Muscle of back (tissue), 11 donors: Measurements from ENCODE around the gene ZYX. TPM values are rescaled to one million over a fixed set of nuclear protein-coding genes. Genes with fewer than 3 reads are reported as not detected.
"Not testable (repeated sequence)": the region's sequence is repeated elsewhere in the genome, so short reads cannot be mapped to it uniquely, and the experiment has no call there.

Experiments used
- DNase-seq, 3 donors: peaks; one replicate each; pipeline versions ENCODE4 v3.0.0 to v3.0.0-alpha.2; 2013
- polyA plus RNA-seq, 10 donors: library from polyadenylated mRNA; unstranded; fragments of 120-200 nt; gene quantifications; one replicate each; pipeline ENCODE4 v1.2.1, GENCODE V29; 2013; ENCODE audit not compliant: insufficient read length in 10 of 10

Gene ZYX
- polyA plus RNA-seq, 10 donors = 156 to 277 (median 198) TPM

DNA sequence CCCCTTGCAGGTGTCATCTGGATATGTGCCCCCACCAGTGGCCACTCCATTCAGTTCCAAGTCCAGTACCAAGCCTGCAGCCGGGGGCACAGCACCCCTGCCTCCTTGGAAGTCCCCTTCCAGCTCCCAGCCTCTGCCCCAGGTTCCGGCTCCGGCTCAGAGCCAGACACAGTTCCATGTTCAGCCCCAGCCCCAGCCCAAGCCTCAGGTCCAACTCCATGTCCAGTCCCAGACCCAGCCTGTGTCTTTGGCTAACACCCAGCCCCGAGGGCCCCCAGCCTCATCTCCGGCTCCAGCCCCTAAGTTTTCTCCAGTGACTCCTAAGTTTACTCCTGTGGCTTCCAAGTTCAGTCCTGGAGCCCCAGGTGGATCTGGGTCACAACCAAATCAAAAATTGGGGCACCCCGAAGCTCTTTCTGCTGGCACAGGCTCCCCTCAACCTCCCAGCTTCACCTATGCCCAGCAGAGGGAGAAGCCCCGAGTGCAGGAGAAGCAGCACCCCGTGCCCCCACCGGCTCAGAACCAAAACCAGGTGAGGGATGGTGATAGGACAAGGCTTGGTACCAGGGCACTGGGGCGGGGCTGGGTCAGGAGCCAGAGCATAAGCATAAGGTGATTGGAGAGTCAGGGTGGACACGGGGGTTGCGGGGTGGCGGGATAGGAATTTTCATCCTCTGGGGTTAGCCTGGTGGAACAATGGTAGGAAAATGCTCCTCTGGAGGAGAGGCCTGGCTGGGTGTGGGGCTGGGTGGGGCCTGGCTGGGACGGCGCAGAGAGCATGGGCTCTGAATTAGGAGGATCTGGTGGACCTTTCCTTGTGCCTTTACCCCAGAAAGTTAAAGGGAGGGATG is 1.9 kb downstream of the ZYX start:
- no peak for DNase-seq

DNA sequence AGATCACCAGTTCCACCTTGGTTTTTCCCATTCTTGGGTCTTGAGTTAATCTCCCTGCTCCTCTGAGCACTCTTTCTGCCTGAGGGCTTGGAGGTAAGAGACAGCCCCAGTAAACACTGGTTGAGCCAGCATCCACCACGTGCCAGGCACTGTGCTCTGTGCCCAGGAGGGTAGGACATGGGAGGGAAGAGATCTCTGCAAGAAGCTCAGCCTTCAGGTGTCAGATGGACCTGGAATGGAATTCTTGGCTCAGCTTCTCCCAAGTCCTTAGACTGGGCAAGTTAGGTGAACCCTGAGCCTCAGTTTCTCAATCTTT is 2.5 kb downstream of the ZYX start:
- no peak for DNase-seq

DNA sequence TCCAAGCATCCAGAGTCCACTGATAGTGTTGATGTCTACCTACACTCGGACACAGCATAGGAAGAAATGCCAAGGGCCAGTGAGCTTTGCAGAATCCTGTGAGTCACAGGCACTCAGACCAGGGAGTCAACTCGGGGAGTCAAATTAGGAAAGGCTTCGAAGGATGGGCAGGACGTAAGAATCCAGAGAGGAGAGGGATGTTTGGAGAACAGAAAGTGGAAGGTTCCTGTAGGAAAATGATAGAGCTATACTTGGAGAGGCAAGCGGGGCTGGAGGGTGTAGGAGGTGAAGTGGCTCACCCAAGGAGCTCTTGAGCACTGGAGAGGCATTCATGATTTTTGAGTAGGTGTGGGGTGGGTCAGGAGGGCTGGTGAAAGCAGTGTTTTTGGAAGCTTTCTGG is 3.0 kb downstream of the ZYX start:
- no peak for DNase-seq

DNA sequence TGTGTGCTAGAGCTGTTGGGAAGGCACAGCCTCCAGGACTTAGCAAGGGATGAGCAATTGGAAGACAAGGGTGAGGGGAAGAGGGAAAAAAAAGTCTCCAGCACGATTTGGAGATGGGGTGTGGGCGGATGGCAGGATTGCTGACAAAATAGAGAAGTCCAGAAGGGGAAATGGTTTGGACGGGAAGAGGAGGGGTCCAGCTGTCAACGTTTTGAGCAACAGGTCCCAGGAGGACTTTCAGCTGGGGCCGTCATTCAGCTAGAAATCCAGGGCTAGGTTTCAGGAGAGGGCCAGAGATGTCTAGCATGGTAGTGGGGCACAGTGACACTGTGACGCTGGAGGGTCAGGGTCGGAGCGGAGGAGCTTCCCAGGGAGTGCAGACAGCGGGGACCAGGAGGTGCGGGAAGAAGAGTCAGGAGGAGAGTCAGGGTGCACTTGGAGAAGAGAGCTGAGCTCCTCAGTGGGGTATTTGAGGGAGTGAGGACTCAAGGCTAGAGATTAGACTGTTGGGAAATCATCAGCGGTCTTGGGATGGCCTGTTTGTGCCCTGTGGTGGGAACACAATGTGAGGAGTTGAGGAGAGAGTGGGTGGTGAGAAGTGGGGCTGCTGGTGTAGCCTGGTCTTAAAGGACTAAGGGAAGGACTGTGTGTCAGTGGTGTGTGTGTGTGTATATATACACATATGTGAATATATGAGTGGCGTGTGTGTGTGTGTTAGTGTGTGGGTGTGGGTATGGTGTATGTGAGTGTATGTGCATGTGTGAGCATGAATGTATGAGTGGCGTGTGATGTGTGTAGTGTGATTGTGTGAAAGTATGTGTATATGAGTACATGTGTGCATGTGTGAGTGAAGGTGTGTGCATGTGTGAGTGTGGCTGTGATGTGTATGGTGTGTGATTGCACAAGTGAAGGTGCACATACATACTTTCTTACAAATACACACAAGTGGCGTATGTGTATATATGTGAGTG is 3.8 kb downstream of the ZYX start:
- peak in 1 of 3 donors; percentile 70 for DNase-seq

DNA sequence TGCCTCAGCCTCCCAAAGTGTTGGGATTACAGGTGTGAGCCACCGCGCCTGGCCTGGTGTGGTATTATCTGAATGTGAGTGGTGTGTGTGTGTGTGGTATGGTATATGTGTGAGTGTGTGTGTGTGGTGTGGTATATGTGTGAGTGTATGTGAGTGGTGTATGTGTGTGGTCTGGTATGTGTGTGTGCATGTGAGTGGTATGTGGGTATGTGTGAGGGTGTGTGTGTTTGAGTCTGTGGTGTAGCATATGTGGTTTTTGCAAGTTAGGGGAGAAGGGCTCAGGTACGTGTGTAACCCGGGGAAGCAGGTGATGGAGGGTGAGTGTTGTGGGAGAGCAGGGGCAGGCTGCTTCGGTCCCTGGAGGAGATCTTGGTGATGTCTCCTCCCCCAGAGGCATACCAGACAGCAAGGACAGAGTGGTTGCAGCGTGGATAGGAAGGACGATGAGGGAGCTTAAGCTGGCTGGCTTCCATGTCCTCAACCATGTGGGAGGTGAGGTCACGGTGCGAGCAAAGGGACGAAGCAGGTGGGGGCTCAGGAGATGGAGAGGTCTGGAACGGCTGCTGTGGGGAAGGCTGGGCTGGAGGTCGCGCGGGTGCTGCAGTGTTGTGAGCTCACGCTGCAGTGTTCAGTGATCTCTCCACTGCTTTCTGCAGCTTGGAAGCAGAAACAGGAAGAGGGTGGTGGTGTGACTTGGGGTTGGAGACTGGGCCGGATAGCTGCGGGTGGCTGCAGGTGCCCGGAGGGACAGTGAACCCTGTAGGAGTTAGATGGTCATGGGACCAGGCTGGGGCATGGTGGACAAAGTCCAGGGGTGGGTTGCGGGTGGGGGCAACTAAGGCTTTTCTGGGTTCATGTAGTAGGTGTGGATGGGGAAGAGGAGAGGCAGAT is 5.0 kb downstream of the ZYX start:
- DNase-seq = peak in 1 of 3 donors; percentile 67

DNA sequence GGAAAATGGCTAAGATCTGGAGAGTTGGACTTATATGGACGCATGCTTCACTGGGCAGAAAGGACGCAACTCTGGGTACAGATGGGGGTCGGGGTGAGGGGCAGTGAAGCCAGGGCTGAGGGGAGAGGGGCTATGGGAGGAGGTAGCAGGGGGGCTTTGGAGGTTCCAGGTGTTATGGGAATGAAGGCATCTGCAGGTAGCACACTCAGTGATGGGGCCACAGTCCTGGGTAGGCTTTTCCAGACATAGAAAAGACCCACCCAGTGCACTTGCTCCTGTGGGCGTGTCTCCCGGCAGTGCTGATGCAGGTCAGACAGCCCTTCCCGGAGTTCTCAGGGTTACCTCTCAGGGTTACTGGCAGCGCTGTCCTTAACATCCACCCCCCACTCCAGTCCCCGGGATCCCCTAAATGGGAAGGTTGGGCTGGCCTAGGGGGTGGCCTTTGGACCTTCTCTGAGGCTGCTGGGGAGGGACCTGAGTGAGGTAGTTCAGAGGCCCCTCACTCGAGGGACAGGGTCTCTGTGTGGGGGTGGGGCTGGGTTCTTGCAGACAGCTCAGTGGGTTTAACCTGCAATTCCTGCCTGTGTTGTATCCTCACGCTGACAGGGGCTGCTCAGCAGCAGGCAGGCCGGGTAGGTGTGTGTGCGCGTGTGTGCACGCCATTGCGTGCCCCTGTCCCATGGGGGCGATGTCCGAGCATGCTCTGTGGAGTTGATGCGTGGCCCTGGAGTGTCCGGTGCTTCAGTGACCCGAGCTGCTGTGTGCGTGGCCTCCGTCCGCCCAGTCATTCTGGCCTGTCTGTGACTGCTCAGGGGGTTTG is 6.2 kb downstream of the ZYX start:
- peak in 1 of 3 donors; percentile 19 for DNase-seq

DNA sequence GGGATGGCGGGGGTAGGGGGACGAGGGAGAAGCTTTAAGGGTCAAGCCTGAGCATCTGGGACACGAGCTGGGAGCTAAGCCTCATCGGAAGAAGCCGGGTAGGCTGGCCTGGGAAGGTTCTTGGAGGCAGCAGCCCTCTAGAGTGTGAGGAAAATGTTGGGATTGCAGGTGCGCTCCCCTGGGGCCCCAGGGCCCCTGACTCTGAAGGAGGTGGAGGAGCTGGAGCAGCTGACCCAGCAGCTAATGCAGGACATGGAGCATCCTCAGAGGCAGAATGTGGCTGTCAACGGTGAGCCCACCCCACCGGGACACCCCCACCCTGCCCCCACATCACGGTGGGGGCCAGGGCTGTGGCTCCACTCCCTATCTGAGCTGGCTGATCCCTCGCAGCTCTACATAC is 6.9 kb downstream of the ZYX start:
- DNase-seq = peak in 1 of 3 donors; percentile 13

DNA sequence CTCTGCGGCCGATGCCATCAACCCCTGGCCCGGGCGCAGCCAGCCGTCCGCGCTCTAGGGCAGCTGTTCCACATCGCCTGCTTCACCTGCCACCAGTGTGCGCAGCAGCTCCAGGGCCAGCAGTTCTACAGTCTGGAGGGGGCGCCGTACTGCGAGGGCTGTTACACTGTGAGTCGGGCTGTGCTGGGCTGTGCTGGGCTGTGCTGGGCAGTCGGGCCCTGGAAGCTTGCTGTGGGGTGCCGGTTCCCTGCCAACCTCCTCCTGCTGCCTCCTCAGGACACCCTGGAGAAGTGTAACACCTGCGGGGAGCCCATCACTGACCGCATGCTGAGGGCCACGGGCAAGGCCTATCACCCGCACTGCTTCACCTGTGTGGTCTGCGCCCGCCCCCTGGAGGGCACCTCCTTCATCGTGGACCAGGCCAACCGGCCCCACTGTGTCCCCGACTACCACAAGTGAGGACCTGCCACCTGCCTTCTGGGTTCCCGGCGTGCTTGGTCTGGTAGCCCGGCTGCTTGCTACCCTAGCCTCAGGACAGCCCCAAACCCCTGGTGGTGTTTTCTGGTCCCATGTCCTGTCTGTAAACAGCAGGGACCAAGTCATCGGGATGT is 7.5 kb downstream of the ZYX start:
- DNase-seq = no peak

DNA sequence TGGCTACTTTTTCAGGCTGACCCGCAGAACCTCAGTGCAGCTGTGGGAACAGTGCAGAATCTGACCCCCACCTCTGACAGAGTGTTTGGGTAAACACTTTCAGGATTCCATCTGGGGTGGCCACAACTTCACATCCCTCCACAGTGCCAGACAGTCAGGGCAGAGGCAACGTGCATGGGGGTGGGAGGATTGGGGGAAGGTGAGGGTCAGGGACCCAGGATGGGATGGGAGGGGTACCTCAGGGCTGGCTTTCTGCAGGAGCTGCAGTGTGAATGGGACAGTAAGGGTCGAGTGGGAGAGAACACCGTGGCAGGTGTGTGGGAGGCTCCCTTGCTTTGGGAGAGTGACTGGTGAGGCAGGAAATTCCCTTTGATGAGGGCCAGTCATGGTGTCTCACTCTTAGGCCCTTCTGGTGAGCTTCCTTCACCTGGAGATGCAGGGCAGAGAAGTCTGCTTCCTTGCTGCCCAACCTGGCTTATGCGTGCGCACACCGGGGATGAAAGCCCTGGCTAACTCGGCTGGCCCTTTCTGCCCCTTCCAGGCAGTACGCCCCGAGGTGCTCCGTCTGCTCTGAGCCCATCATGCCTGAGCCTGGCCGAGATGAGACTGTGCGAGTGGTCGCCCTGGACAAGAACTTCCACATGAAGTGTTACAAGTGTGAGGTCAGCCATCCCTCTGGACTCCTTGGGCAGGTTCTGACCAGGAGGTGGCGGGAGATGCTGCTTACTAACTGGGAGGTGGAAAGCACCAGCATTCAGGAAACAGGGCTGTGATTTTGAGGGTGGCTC is 8.4 kb downstream of the ZYX start:
- DNase-seq = no peak

DNA sequence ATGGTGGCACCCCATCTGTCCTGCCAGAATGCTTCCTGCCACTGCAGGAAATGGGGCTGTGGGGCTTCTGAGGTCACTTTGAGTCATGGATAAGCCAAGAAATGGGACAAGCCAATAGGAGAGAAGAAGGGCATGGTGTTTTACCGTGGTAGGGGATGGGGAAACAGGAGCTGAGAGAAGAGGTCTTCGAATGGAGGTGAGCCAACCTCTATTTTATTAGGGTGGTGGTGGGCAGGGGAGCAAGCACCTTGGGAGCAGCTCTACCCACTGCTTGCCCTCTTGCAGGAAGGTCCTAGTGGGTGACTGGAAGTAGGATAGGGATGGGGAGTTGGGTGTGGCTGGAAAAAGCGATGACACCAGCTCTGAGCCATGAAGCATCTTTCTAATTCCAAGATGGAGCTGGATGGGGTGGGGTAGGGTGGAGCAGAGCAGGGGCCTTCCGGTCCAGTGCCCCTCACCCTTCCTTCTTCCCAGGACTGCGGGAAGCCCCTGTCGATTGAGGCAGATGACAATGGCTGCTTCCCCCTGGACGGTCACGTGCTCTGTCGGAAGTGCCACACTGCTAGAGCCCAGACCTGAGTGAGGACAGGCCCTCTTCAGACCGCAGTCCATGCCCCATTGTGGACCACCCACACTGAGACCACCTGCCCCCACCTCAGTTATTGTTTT is 9.1 kb downstream of the ZYX start:
- no peak for DNase-seq

DNA sequence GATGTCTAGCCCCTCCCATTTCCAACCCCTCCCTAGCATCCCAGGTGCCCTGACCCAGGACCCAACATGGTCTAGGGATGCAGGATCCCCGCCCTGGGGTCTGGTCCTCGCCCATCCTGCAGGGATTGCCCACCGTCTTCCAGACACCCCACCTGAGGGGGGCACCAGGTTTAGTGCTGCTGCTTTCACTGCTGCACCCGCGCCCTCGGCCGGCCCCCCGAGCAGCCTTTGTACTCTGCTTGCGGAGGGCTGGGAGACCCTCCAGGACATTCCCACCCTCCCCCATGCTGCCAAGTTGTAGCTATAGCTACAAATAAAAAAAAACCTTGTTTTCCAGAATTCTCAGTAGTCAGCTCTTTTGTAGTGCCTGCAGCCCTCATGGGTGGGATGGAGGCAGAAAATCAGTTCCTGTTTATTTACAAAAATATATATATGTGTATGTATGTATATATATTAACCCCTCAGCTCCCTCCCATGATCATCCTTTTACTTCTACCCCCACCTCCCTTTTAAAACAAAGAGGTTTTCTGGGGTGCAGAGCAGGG is 9.7 kb downstream of the ZYX start:
- peak in 1 of 3 donors; percentile 60 for DNase-seq

DNA sequence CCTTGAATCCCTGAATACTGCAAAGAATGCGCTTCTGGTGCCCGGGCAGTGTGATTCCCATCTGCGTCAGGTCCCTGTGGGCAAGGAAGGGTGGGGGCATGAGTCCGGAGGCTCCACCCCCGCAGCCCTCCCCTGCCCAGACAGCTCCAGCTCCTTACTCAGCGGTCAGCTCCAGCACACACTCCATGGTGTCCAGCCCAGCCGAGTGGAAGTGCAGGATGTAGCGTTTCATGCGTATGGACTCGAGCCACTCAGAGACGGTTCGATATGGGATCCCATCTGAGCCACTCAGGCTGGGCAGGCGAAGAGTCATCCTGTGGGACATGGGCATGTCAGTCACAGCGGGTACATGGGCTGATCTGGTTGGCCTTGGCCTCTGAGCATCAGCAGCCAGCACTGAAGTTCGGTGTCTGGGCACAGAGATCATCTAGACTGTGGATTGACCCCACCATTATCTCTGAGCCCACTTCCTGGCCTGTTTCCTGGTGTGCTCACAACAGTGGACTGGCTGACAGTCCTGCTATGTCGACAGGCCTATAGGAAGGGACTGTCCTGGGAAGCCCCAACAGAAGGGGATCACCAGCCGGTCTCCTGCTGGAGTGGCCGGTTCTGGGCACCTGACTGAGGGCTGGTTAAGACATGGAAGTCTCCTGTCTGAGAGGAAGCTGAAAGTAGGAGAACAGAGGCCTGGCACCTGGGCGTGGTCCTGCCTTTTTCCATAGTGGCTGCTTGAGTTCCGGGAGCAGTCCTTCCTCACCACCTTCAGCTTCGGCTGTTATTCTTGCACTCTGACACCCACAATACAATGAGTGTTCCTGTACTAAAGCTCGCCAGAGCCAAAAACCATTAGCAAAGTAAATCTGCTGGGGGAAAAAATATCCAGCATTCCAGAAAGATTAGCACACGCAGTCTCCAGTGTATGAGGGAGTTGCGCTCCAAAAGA is 10.6 kb downstream of the ZYX start:
- DNase-seq = peak; percentile 66 to 85 (median 72)

DNA sequence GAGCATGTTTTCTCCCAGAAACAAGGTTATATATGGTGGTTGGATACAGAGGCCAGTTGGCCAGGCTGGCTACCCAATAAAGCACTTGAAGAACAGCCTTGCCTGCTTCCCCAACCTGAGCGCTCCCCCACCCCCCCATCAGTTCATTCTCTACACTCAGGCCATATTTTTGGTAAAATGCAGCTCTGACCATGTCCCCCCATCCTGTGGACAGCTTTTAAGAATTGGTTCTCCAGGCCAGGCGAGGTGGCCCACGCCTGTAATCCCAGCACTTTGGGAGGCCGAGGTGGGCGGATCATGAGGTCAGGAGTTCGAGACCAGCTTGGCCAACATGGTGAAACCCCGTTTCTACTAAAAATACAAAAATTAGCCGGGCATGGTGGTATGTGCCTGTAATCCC is 11.3 kb downstream of the ZYX start:
- not testable (repeated sequence) for DNase-seq

DNA sequence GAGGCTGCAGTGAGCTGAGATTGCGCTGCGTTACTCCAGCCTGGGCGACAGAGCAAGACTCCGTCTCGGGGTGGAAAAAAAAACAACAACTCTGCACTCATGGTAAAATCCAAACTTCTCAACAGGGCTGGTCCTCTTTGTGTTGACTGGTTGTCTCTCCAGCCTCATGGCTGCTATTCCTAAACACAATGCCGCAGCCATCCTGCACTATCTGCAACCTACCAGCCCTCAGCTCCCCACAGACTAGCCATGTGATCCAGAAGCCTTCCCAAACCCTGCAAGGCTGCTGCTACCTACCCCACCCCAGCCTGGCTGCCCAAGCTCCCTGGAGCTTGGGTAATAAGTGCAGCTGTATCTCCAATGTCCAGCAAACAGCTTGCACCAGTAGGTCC is 11.7 kb downstream of the ZYX start:
- no peak for DNase-seq

DNA sequence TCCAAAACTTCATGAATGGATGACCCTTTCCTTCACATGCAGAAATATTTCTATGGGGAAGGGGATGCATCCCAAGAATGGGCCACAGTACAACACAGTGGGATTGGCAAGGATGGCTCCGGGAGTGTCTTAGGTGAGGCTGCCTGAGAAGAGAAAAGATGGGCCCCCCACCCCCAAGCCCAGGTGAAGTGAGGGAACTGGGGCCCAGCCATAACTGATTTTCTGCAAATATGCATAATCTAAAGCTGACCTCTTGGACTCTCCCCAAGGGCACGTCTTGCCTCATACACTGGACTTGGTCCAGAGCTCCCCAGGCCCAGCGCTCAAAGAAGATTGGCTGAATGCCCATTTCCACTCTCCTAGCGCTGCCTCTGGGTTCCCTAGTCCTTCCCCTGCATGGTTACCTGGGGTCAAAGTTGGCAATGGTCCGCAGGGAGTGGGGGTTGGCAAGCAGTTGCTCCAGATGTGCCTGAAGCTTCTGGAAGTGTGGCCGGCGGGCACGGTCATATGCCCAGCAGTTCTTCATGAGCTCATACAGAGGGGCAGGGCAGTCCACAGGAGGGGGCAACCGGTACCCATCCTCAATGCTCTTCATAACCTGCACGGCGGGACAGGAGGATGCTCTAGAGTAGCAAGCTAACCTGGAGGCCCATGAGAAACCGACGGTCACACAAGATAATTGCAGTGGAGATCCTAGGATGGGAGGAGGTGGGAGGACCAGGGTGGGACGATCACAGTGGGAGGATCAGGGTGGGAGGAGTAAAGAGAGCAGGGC is 12.3 kb downstream of the ZYX start:
- no peak for DNase-seq

DNA sequence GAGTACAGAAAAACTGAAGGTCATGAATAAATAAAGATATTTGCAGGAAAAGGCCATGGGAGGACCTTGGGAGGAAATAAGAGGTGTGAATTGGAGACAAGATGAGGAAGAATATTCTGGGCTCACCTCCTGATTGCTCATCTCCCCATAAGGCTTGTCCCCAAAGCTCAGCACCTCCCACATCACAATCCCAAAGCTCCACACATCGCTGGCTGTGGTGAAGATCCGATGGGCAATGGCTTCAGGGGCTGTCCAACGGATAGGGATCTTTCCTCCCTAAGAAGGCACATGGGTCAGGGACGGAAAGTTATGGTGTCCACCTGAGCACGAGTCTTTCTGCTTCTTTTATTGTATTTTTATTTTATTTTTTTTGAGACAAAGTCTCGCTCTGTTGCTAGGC is 12.9 kb downstream of the ZYX start:
- DNase-seq = no peak

DNA sequence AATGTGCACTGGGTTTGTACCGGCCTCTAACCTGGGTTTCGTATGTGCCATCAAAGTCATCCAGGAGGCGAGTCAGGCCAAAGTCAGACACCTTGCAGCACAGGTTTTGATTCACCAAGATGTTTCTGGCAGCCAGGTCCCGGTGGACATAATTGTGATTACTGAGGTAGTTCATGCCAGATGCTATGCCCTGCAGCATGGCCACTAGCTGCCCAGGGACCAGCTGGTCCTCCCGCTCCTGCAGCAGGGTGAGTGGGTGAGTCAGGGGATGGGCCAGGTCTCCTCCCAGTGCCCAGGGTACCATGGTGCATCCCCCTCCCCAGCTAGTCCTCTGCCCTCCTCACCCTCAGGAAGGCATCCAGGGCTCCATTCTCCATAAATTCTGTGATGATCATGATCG is 13.6 kb downstream of the ZYX start:
- no peak for DNase-seq
